SHP77 treated with DMSO at 0.1 percent for 48 hours (cell line): ENCODE data around the gene OR1A2.
"Not testable (repeated sequence)": the region's sequence is repeated elsewhere in the genome, so short reads cannot be mapped to it uniquely, and the experiment has no call there.

ENCODE experiments used
- DNase-seq: peaks from one replicate; lab custom pipeline; 2025; lab: John Stamatoyannopoulos, UW

The OR1A2 gene, protein sequence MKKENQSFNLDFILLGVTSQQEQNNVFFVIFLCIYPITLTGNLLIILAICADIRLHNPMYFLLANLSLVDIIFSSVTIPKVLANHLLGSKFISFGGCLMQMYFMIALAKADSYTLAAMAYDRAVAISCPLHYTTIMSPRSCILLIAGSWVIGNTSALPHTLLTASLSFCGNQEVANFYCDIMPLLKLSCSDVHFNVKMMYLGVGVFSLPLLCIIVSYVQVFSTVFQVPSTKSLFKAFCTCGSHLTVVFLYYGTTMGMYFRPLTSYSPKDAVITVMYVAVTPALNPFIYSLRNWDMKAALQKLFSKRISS

DNA sequence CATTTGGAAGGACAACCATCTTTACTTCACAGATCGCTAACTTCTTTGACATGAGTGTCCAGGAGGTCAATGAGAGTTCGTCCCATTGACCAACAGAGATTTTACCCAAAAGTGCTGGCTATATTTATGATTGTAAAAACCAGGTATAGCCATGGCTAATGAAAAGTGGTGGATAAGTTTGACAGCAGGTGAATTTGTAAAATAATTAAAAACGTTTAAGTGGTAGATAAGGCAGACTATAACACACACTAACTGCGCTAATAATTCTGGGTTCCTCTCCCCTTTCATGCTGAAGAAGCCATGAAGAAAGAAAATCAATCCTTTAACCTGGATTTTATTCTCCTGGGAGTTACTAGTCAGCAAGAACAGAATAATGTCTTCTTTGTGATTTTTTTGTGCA lies at the start of gene OR1A2:
Gene OR1A2 (plus strand): TSS at position 301 of the 400 bp plus-strand sequence. CDS start 0 bp downstream, at position 301.
- no peak for DNase-seq

DNA sequence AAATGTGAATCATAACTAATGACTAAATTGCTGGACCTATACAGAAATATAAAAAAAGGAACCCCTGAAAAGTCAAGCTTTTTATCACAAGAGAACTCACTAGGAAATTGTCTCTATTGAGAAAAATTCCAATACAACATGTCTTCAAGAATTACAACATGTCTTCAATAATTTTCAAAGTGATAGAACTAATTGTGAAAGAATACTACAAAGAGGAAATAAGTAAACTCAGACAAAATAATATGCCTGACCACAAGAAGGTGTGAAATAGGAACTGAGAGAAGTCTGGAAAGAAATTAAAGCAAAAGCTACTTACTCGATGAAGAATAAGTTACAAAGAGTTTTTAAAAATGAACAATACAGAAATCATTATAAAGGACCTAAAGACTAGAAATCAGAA lies 40.1 kb upstream of the OR1A2 start:
- DNase-seq = no peak

- DNase-seq = no peak
Observed at GRCh38 chr17:3167574-3167973, 29.7 kb upstream of the OR1A2 start.

- no peak for DNase-seq
Observed at GRCh38 chr17:3189961-3190360, 7.4 kb upstream of the OR1A2 start.

DNA sequence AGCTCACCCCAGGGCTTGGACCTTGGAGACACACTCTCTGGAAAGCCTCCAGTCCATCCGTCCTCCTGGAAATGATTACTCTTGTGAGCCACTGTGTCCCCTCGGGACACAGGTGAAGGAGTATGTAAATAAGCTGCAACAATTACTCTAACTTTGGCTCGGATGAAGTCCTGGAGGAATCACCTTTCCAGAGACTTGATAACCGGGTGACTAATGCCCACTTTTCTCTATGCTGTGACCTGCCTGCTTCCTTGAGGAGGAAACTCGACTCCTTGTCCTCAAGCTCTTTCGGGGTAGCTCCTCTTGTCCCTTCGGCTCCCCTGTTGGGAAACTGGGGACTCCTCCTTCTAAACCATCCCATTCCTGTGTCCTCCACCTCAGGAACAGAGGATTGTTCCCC lies 10.0 kb downstream of the OR1A2 start, which contains the start of gene OR1A1:
Gene OR1A1 (plus strand): TSS at position 301 of the 400 bp plus-strand sequence. CDS start 7,954 bp downstream, outside the sequence.
- DNase-seq = no peak

- DNase-seq = no peak
Observed at GRCh38 chr17:3208484-3208883, 11.2 kb downstream of the OR1A2 start.

DNA sequence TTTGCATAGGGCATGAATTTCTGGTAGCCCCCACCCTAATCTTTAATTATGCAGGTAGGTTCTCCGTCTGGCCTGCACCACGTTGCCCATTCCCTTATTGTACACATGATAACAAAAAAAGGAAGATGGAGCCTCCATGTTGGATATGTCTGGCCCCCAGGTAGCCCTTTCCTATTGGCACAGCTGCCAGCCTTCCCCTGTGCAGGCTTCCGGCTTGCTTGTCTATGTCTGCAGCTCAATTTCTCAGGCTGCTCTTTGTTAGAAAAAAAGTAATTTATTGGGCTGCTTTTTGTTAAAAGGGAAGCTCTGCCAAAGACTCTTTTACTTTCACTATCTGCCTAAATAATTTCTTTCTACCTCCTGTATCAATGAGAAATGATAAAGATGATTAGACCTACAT lies 15.7 kb downstream of the OR1A2 start:
- DNase-seq = no peak

- no peak for DNase-seq
Observed at GRCh38 chr17:3213587-3213986, 16.3 kb downstream of the OR1A2 start.

GRCh38 chr17:3219978-3220377 lies 22.7 kb downstream of the OR1A2 start:
- DNase-seq = not testable (repeated sequence)

DNA sequence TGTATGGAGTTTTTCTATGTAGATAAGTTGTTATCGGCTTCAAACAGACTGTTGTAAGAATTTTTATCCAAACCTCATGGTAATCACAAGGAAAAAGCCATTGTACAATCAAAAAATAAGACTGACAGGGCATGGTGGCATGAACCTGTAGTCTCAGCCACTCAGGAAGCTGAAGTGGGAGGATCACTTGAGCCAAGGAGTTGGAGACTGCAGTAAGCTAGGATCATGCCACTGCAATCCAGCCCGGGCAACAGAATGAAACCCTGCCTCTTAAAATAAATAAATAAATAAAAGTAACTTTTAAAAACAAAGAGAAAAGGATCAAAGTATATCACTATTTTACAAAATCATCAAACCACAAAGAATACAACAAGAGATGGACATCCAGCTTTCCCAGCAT lies 24.5 kb downstream of the OR1A2 start:
- no peak for DNase-seq

- no peak for DNase-seq
Observed at GRCh38 chr17:3222505-3222904, 25.2 kb downstream of the OR1A2 start.

DNA sequence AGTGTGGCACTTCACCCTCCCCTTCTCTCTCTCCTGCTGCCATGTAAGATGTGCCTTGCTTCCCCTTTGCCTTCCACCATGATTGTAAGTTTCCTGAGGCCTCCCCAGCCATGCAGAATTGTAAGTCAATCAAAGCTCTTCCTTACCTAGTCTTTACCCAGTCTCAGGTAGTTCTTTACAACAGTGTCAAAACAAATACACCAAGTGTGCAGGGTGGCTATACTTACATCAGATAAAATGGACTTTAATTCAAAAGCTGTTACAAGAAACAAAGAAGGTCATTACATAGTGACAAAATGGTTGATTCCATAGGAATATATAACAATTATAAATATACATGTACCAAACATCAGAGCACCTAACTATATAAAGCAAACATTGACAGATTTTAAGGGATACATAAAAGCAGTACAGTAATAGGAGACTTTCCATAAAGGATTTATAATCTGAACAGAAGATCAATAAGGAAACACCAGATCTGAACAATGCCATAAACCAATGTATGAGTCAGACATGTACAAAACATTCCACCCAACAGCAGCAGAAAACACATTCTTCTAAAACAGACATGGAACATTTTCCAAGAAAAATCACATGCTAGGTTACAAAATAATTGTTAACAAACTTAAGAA lies 27.5 kb downstream of the OR1A2 start:
- DNase-seq = not testable (repeated sequence)

- DNase-seq = not testable (repeated sequence)
Observed at GRCh38 chr17:3232300-3232699, 35.0 kb downstream of the OR1A2 start.

DNA sequence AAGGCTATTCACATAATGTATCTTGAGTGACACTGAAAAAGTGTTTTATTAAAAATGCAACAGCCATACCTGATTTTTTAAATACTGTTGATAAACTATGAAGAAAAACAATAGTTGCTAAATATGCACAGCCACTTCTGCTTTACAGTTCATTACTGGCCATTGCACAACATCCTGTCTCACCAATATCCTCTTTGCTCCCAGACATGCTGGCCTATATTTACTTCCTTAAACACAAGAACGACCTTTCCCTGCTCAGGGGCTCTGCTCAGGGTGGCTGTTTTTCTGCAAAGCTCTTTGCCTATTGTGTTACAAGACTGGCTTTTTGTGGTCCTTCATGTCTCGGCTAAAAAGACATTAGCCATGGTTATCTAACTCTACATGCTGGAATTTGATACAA lies 41.4 kb downstream of the OR1A2 start:
- DNase-seq = not testable (repeated sequence)

GRCh38 chr17:3241044-3241443 lies 43.7 kb downstream of the OR1A2 start:
- not testable (repeated sequence) for DNase-seq

GRCh38 chr17:3244841-3245240 lies 47.5 kb downstream of the OR1A2 start:
- DNase-seq = not testable (repeated sequence)
